GM19395 (cell line): ENCODE measurements around the gene INPP1.
"Not testable (repeated sequence)": the region's sequence is repeated elsewhere in the genome, so short reads cannot be mapped to it uniquely, and the experiment has no call there.

Experiments
- ATAC-seq: cut with Tn5 transposase; IDR thresholded peaks from one replicate; pipeline ENCODE4 v1.9.1; 2021; ENCODE audit warnings: mild to moderate bottlenecking, moderate library complexity; ENCODE audit not compliant: unreplicated experiment

INPP1 gene

DNA sequence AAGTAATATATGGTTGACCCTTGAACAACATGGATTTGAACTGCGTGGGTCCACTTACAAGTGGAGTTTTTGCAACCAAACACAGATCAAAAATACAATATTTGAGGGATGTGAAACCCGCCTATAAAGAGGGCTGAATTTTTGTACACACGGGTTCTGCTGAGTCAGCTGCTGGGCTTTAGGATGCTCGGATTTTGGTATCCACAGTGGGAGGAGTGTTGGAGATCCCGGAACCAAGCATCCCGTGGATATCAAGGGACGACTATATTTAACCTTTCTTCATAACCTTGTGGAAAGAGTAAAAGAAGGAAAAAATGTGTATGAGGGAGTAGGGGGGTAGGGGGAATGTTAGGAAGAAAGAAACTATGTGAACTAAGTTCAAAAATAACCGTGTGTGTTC is 10.0 kb upstream of the INPP1 start:
- no peak for ATAC-seq

DNA sequence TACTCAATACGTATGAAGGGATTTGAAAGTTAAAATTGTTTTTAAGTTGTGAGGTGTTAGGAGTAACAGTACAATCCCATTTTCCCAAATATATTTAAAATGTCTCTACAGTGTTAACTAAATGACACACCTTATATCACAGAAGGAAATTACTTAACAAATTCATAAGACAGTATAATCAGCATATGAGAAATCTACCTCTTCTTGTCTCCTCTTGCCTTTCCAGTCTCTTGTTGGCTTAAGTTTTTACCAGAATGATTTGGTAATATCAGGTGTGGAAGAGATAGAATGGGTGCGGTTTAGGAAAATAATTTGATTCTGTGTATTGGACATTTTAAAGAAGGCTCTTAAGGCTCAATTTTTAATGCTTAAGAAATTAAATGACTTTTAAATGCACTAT is 9.5 kb upstream of the INPP1 start:
- ATAC-seq: no peak

DNA sequence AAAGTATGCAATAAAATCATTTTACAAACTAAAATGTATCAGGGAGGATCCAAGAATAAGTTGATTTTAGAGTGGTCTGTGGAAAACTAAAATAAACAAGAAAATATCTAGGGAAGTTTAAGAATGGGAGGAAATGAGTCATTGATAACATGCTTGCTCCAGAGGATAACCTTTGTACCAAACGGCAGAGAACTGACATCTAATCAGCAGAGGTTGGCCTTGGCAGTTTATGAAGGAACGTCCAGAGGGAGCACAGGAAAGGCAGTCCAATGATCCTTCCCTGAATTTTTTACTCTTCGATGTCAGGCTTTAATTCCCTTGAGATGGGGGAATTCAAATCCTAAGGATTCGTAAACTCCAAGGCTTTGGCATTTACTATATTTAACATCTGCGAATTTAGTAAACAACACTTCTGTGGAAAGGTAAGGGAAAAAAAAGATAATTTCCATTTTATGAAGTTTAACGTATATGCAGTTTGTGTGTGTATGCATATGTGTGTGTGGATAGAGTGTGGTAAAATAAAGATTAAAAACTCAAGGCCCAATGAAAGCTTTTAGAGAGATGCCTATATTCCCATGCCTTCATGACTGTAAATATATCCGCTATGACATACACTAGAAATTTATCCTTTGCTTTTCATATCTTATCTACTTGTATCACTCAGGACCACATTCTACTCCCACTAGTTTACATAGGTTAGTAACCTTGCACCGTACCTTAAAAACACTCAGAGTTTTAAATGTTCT is 8.7 kb upstream of the INPP1 start:
- no peak for ATAC-seq

DNA sequence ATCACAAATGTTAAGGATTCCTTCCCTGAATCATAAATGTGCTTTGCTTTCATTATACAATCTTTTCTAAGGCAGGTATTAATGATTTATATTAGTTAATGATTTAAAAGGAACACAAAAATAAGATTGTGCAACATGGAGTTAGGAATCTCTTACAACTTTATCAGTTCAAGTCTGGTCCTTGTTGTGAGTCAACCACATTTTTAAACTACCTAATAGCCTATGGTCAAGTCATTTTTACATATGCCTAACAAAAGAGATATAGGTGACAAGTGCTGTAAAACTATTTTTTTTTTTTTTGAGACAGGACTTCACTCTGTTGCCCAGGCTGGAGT is 8.2 kb upstream of the INPP1 start:
- no peak for ATAC-seq

DNA sequence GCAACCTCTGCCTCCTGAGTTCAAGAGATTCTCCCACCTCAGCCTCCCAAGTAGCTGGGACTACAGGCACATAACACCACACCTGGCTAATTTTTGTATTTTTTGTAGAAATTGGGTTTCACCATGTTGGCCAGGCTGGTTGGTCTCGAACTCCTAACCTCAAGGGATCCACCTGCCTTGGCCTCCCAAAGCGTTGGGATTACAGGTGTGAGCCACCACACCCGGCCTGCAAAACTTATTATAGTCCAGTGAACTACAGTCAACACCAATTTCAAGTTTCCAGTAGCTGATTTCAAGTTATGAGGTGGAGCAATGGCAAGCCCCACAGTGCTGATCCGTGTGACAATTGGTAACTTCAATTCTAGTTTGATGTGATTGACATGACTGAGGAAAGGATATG is 7.8 kb upstream of the INPP1 start:
- ATAC-seq: not testable (repeated sequence)

DNA sequence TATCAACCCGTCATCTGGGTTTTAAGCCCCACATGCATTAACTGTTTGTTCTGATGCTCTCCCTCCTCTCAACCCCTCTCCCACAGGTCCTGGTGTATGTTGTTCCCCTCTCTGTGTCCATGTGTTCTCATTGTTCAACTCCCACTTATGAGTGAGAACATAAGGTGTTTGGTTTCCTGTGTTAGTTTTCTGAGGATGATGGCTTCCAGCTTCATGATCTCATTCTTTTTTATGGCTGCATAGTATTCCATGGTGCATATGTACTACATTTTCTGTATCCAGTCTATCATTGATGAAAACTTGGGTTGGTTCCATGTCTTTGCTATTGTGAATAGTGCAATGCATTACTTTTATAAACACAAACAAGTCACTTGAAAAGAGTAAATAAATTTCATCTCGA is 7.0 kb upstream of the INPP1 start:
- no peak for ATAC-seq

DNA sequence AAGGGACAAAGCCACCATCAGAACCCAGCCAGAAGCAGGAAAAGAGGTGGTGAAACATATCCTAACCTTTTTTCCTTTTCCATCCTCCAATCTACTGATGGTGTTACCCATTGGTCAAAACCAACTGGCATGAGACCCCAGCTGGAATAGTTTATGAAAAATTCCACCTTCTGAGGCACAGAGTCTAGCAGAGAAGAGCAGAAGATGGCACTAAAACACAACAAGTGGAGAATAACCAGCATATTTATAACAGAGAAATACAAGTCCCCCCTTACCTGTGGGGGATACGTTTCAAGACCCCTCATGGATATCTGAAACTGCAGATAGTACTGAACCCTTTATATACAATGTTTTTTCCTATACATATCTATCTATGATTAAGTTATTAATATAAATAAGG is 4.9 kb upstream of the INPP1 start:
- ATAC-seq: no peak

DNA sequence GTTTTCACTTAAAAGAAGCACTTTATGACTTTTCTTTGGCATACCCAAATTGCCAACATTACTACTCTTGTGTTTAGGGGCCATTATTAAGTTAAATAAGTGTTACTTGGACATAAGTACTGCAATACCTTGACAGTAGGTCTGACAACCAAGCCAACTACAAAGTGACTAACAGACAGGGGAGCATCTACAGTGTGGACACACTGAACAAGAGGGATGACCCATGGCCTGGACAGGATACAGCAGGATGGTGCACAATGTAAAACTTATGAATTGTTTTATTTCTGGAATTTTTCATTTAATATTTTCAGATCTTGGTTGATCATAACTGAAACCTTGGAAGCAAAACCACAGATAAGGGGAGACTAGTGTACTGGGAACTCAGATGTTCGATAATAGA is 4.0 kb upstream of the INPP1 start:
- ATAC-seq: no peak

DNA sequence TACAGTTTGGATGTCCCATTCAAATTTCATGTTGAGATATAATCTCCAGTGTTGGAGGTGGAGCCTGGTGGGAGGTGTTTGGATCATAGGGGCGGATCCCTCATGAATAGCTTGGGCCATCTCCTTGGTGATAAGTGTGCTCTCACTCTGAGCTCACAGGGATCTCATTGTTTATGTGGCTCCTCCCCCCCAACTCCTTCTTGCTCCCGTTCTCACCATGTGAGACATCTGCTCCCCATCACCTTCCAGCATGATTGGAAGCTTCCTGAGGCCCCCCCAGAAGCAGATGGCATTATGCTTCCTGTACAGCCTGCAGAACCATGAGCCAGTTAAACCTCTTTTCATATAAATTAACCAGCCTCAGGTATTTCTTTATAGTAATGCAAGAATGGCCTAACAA is 3.0 kb upstream of the INPP1 start:
- ATAC-seq: no peak

DNA sequence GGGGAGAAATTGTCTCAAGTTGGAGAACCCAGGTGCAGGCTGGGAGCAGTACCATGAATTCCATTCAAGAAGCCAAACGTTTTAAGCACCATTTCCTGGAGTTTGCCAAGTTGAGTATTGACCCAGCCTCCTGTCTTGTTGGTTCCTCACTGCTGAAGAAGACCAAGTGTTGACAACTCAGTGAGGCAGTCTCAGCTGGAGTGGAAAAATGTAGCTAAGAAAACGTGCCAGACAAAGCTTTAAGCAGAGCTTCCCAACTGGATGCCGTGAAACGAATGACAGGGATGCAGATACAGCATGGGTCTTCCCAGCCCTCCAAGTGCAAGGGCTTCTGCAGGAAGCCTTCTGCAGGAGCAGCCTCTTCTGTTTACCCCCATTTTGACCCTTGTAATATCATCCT is 778 bp upstream of the INPP1 start:
- ATAC-seq: no peak

DNA sequence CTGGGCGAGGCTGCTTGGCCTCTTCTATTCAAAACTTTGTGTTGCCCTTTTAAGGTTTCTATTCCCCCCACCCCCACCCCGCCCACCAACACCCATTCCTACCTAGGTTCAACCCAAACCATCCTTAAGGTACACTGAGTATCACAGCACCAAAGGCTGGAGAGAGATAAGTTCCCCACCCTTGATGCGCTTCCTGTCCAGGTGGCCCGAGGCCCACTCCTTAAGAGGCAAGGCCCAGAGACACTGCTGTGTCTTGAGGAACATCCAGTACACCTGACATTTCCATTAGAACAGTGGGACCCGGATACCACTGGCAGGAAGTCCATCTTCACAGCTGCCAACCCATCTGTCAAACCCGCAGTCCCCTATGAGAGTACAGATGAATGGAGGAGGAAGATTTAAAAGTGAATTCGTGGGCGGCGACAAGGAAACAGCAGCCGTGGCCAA is 277 bp upstream of the INPP1 start:
- ATAC-seq: peak; percentile 14

DNA sequence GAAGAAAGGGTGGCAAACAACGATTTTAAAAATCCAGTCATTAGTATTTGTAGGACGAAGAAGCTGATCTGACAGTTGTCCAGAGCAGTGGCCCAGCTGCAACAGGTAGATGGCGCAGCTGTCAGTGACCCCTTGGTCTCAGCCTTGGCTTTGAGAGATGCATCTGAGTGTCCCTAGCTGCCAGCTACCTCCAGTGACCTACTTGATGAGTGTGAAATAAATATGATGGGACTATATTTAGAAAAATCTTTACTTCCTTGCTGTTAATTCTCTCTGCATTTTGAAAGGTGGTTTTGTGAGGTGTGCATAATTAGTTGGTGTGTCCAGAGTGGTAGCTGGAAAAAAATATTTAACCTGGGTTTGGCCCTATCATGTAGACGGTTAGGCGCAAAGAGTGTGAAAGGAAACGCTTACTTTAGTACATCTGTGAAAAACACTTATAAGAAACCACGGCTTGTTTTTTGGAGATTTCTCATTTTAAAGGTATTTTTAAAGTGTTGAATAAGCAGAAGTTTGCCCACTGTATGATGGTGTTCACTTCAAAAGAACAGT is 963 bp downstream of the INPP1 start:
- ATAC-seq: peak; percentile 84

DNA sequence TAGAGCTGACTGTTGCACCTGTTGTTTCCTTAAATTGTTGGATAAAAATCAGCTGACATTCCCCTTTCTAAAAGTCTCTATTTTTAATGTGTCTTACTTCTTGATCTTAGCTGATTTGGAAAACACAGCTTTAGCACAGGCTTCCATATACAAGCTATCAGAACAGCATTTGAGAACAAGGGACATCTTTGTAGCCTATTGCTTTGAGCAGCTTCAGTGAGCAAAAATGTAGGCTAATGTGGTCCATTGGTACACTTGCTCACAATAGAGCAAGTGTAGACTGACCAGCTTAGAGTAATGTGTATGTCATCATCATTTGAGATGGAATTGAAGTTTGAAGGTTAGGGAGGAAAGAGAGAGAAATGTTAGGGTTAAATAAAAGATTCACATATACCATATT is 7.0 kb downstream of the INPP1 start:
- no peak for ATAC-seq

DNA sequence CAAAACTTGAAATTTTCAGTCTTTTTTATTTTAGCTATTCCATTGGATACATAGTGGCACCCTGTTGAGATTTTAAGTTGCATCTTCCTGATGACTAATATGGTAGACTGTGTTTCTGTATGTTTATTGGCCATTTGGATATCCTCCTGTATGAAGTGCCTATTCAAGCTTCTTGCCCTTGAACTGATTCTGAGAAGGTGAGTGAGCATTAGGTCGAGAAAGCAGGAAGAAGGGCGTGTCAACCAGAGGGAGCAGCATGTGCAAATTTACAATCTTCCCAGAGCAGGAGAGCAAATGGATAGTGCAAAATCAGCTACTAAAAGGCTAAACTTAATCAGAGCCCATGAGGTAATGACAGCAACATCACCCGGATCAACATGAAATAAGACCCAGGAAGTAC is 8.6 kb downstream of the INPP1 start:
- ATAC-seq: no peak

DNA sequence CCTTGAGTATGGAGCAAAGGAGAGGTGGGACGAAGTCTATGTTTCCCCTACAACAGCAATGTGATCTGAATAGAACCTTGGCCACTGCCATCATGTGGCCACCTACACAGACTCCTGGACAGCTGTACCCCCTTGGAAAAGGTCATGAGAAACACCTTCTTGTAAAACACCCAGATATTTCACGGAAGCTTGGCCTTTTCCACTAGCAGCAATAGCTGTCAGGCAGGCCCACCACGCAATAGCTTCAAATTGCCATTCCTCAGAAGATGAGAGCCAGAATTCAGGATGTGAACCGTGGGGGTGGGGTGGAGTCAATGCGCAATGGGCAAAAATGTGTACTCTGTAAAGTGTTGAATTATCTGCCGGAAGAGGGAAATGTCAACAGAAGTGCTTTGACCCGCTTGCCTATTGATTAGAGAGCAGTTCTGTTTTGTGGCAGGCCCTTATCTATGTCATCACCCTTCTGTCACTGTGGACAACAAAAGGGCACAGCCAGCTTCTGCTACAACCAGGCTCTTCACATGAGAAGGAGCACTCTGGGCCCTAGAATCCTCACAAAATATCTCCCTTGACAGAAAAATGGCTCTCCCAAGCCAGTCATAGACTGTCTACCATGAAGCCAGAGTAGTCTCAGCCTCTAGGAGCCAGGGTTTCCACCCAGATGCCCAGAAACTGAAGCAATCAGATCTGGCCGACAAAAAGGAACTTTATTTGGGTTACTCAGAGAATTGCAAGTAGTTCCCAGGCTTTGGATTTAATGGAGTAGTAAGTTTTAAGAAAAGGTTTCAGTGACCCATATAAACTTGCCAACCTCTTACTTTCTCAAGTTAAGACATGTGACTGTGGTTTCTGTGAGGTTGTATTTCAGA is 9.5 kb downstream of the INPP1 start:
- no peak for ATAC-seq

DNA sequence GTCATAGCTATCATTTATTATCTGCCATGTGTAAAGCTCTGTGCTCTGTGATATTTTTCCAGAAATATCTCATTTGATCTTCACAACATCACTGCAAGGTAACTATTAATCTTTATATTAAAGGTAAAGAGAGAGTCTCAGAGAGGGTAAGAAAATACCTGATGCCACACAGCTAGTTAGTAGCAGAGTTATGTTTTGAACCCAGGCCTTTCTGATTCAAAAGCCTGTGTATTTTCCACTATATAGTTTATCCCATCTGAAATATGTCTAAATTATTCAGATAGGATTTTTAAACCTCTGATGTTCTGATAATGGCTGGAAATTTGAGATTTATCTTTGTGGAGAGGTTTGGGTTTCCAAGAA is 10.1 kb downstream of the INPP1 start:
- no peak for ATAC-seq

DNA sequence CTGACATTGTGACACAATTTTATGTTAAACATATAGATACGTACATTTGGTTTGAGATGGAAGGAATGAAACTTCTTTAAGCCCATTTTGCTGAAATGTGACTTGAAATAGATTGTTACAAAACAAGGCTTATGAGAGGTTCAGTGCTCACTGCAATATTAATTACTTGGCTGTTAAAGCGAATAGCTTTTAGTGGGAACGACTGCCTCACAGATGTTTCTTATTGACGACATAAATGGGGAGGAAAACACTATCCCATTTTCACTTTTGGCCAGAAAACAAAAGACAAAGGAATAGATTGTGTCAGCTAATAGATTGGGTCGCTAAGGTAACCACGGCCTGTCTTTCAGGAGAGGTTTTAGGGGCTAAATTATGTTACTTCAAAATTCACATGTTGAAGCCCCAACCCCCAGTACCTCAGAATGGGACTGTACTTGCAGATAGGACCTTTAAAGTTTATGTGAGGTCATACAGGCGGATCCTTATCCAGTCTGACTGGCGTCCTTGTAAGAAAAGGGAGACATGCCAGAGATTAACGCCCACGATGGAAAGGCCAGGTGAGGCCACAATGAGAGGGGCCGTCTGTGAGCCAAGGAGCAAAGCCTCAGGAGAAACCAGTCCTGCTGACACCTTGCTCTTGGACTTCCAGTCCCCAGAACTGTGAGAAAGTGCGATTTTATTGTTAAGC is 10.8 kb downstream of the INPP1 start:
- no peak for ATAC-seq

DNA sequence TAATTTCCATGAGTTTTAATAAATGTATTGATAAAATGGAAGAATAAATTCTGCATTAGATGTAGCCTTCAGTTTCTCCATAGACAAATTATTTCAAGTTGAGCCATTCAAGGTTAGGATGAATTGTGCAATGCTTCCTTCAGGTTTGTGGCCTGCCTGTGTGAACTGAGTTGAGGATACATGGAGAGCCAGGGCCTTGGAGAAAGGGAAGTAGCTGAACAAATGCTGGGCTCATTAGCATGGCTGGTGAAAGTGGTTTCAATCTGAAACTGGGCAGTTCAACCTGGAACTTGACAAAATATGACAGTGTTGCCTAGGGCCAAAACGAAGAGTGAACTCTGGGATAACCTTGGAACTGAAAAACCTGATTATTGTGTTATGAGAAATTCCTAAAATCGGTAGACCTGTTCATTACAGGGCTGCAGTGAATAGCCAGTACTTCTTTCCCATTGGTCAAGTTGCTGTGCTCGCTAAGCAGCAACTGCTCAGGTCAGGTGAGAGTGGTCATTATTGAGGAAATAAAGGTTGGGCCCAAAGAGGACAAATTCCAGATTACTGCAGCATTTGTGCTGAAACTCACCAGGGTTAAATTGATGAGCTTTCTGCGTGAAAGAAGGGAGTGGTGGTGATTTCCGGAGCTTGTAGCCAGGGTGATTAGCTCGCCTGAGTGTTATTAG is 12.7 kb downstream of the INPP1 start:
- ATAC-seq: no peak

DNA sequence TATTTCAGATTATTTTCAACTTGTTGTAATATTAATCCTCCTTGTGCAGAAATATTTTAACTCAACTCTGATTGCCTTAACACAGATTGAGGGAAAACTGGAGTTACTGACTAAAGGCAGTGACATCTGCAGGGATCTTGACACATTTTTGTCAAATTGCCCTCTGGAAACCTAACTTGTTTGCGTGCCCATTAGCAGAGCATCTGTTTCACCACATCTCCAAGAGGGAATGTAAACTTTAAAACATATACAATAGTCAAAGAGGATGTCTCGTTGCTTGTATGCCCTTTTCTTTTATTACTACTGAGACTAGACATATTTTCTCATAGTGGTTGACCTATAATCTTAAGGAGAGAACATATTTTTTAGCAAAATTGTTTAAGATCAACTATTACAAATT is 14.2 kb downstream of the INPP1 start:
- no peak for ATAC-seq

DNA sequence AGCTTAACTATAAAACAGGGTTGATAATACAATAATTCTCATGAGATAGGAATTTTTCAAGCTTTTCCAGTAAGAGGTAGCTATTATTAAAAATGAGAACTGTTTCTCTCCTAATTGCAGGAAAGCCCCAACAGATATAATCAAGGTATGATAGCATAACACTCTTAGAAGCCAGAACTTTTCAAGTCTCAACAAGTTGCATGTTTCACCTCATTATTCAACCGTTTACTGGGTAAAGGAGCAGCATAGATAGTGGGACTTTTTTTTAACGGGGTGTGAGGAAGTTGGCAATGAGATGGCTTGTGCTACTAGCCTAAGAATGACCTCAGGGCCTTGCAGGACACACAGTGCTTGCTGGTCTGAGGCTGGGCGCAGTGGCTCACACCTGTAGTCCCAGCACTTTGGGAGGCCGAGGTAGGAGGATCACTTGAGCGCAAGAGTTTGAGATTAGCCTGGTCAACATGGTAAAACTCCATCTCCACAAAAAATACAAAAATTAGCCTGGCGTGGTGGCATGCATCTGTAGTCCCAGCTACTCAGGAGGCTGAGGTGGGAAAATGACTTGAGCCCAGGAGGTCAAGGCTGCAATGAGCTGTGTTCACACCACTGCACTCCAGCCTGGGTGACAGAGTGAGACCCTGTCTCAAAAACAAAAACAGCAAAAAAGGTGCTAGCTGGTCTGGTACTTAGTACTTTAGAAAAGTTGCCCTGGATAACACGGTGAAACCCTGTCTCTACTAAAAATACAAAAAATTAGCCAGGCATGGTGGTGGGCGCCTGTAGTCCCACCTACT is 15.5 kb downstream of the INPP1 start:
- ATAC-seq: not testable (repeated sequence)
